Endodermal cell (in vitro differentiated cells): ENCODE data around the gene MKX. TPM values are rescaled to one million over a fixed set of nuclear protein-coding genes. Genes with fewer than 3 reads are reported as not detected.
A peak's percentile ranks its signal among the peaks of the same experiment; 100 is the strongest.

Experiments used
- DNase-seq: peaks from one replicate; pipeline ENCODE4 v3.0.0-alpha.2; 2017
- H3K27ac ChIP-seq: 2 replicates; pipeline ENCODE4 v1.5.1; 2013; ENCODE audit warnings: mild to moderate bottlenecking, low read depth, low read length, moderate library complexity
- H3K27me3 ChIP-seq: 2 replicates; pipeline ENCODE4 v1.6.1; 2013; ENCODE audit warnings: mild to moderate bottlenecking, low read length, moderate library complexity; ENCODE audit not compliant: insufficient read depth, control insufficient read depth, poor library complexity, severe bottlenecking
- H3K36me3 ChIP-seq: 2 replicates; pipeline ENCODE4 v1.7.0; 2013; ENCODE audit warnings: mild to moderate bottlenecking, low read length, moderate library complexity; ENCODE audit not compliant: control insufficient read depth, insufficient read depth
- H3K4me1 ChIP-seq: one replicate; pipeline ENCODE4 v1.7.0; 2013; ENCODE audit warnings: low read length; ENCODE audit not compliant: control insufficient read depth, insufficient read depth
- H3K4me3 ChIP-seq: 2 replicates; pipeline ENCODE4 v1.5.1; 2013; ENCODE audit warnings: mild to moderate bottlenecking, low read length, moderate library complexity
- H3K9ac ChIP-seq: 2 replicates; pipeline ENCODE4 v1.6.1; 2013; ENCODE audit warnings: mild to moderate bottlenecking, low read length, moderate library complexity; ENCODE audit not compliant: poor library complexity, severe bottlenecking; ENCODE audit errors: extremely low read depth
- H3K9me3 ChIP-seq: 2 replicates; pipeline ENCODE4 v1.6.1; 2013; ENCODE audit warnings: mild to moderate bottlenecking, low read length, moderate library complexity; ENCODE audit not compliant: control insufficient read depth
- H3K27ac Mint-ChIP-seq: 2 replicates; pipeline ENCODE4 v1.8.0; 2020; ENCODE audit warnings: mixed read lengths
- H3K27me3 Mint-ChIP-seq: 2 replicates; pipeline ENCODE4 v1.8.0; 2021; ENCODE audit warnings: mild to moderate bottlenecking, mixed read lengths; ENCODE audit not compliant: insufficient read depth
- H3K36me3 Mint-ChIP-seq: 2 replicates; pipeline ENCODE4 v1.8.0; 2020; ENCODE audit warnings: low read depth, mixed read lengths
- H3K4me1 Mint-ChIP-seq: 2 replicates; pipeline ENCODE4 v1.8.0; 2020; ENCODE audit warnings: mixed read lengths
- H3K4me3 Mint-ChIP-seq: 2 replicates; pipeline ENCODE4 v1.8.0; 2020; ENCODE audit warnings: mild to moderate bottlenecking, moderate library complexity, mixed read lengths
- H3K9me3 Mint-ChIP-seq: 2 replicates; pipeline ENCODE4 v1.8.0; 2020; ENCODE audit warnings: mild to moderate bottlenecking, mixed read lengths
- CTCF ChIP-seq: fragments of 200-600 bp; sonication (generic); conservative IDR thresholded peaks from 2 replicates; pipeline ENCODE4 v1.5.0; 2021; ENCODE audit warnings: antibody characterized with exemption, mild to moderate bottlenecking
- WGBS, 2 experiments: methylation state at CpG; one replicate each; pipeline versions ENCODE4 v1.1.5 to v1.1.7; 2013; ENCODE audit warnings: missing lambda C conversion rate in 2 of 2, mixed read lengths in 1 of 2; ENCODE audit not compliant: insufficient coverage in 1 of 2, insufficient read length in 1 of 2; 5-methylcytosine and 5-hydroxymethylcytosine counted together
- total RNA-seq, 2 donors: library from RNA; stranded (reverse); fragmentation: NEBNext Ultra II Directional in 1 of 2; extraction: Animal tissue kit (Norgen Biotek cat#: 25700) in 1 of 2; gene quantifications; 2 replicates in 1 of 2; 3 replicates in 1 of 2; pipeline ENCODE4 v1.2.1, GENCODE V29; 2021

The MKX gene
- total RNA-seq, 2 donors from 2014 or later, result 0.29 to 0.55 TPM

- 92 to 96% methylated on average over 5 of the region's 5 CpGs for WGBS, 2 experiments
- Mint-ChIP-seq H3K36me3 (no peaks in the 10 kb centered on the region), H3K4me3 (no peak overlapping the region), H3K27me3 (no peaks in the 10 kb centered on the region), H3K27ac (no peak overlapping the region), H3K9me3 (no peaks in the 10 kb centered on the region), H3K4me1 (no peaks in the 10 kb centered on the region)
- no peak for DNase-seq
- no peak for TF ChIP-seq CTCF
- Histone ChIP-seq H3K27ac (no peak overlapping the region), H3K4me1 (peaks cover 5% of the 10 kb centered on the region), H3K27me3 (no peaks in the 10 kb centered on the region), H3K36me3 (no peaks in the 10 kb centered on the region), H3K9ac (no peak overlapping the region), H3K4me3 (no peak overlapping the region), H3K9me3 (no peaks in the 10 kb centered on the region)
Measured at GRCh38 chr10:27760867-27761266, 15.2 kb upstream of the MKX start.

GRCh38 chr10:27759483-27760272 is 14.1 kb upstream of the MKX start:
- H3K9me3 ChIP-seq, result no peaks in the 10 kb centered on the region
- no peaks in the 10 kb centered on the region for H3K27me3 ChIP-seq
- H3K27me3 Mint-ChIP-seq, result peaks cover 9% of the 10 kb centered on the region
- H3K9me3 Mint-ChIP-seq, result no peaks in the 10 kb centered on the region
- TF ChIP-seq CTCF, result peak; percentile 33
- H3K36me3 ChIP-seq, result no peaks in the 10 kb centered on the region
- H3K9ac ChIP-seq, result no peak overlapping the region
- H3K4me3 Mint-ChIP-seq, result no peak overlapping the region
- no peak overlapping the region for H3K27ac Mint-ChIP-seq
- no peak overlapping the region for H3K4me3 ChIP-seq
- H3K27ac ChIP-seq, result no peak overlapping the region
- H3K4me1 ChIP-seq, result peaks cover 5% of the 10 kb centered on the region
- WGBS, 2 experiments, result 77 to 84% methylated on average over 5 of the region's 5 CpGs
- no peak for DNase-seq
- no peaks in the 10 kb centered on the region for H3K4me1 Mint-ChIP-seq
- no peaks in the 10 kb centered on the region for H3K36me3 Mint-ChIP-seq

GRCh38 chr10:27752673-27753237 is 7.1 kb upstream of the MKX start:
- DNase-seq, result no peak
- Mint-ChIP-seq H3K27ac (no peak overlapping the region), H3K9me3 (no peaks in the 10 kb centered on the region), H3K27me3 (peaks cover 75% of the 10 kb centered on the region), H3K4me1 (no peaks in the 10 kb centered on the region), H3K4me3 (no peak overlapping the region), H3K36me3 (no peaks in the 10 kb centered on the region)
- no peak overlapping the region for H3K4me3 ChIP-seq
- no peaks in the 10 kb centered on the region for H3K36me3 ChIP-seq
- H3K27ac ChIP-seq, result no peak overlapping the region
- no peak overlapping the region for H3K9ac ChIP-seq
- H3K4me1 ChIP-seq, result no peaks in the 10 kb centered on the region
- H3K27me3 ChIP-seq, result peaks cover 65% of the 10 kb centered on the region
- H3K9me3 ChIP-seq, result no peaks in the 10 kb centered on the region
- TF ChIP-seq CTCF, result no peak
- 72 to 85% methylated on average over 3 of the region's 3 CpGs for WGBS, 2 experiments
